ENCODE measurements around the gene ELAVL2.

Gene ELAVL2

DNA sequence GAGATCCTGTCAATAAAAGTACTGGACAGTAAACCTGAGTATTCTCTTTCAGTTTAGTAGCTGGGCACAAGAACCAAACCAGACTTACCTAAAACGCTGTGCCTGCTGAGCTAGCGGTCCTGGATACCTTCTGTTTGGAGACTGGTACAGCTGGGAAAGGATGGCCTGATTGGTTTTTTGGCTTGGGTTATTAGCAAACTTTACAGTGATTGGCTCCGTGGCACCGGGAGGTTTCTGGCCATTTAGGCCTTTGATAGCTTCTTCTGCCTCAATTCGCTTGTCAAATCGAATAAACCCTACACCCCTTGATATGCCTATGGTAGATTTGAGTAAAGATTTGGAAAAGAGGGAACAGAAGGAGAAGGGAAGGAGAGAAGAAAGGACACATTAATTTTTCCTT lies 124.7 kb downstream of the ELAVL2 start:
- no peak for DNase-seq (ENCODE audit: low read depth)
- H3K4me3 ChIP-seq (ENCODE audit: low read depth, low read length) = no peak overlapping the region
- TF ChIP-seq, protein P1, sequence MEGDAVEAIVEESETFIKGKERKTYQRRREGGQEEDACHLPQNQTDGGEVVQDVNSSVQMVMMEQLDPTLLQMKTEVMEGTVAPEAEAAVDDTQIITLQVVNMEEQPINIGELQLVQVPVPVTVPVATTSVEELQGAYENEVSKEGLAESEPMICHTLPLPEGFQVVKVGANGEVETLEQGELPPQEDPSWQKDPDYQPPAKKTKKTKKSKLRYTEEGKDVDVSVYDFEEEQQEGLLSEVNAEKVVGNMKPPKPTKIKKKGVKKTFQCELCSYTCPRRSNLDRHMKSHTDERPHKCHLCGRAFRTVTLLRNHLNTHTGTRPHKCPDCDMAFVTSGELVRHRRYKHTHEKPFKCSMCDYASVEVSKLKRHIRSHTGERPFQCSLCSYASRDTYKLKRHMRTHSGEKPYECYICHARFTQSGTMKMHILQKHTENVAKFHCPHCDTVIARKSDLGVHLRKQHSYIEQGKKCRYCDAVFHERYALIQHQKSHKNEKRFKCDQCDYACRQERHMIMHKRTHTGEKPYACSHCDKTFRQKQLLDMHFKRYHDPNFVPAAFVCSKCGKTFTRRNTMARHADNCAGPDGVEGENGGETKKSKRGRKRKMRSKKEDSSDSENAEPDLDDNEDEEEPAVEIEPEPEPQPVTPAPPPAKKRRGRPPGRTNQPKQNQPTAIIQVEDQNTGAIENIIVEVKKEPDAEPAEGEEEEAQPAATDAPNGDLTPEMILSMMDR (IDR thresholded peaks at IDR 0.05; ENCODE audit: insufficient read depth, low read depth, low read length, missing control alignments) = no peak

DNA sequence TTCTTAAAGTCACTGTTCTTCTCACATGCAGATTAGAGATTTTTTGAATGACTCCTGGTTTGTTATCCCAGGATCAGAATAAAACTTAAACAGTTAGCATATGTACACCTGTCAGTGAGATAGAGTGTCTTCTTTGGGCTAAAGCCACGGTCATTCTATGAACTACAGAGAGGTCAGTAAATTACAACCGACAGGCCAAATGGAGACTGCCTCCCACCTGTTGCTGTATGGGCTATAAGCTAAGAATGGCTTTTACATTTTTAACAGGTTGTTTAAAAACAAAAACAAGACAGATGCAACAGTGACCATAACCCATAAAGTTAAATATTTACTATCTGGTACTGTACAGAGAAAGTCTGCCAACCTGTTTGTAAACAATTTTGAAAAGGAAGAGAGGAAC lies 125.7 kb downstream of the ELAVL2 start:
- H3K4me3 ChIP-seq (ENCODE audit: low read depth, low read length) = no peak overlapping the region
- TF ChIP-seq, protein P1 (IDR thresholded peaks at IDR 0.05; ENCODE audit: insufficient read depth, low read depth, low read length, missing control alignments) = no peak
- no peak for DNase-seq (ENCODE audit: low read depth)

DNA sequence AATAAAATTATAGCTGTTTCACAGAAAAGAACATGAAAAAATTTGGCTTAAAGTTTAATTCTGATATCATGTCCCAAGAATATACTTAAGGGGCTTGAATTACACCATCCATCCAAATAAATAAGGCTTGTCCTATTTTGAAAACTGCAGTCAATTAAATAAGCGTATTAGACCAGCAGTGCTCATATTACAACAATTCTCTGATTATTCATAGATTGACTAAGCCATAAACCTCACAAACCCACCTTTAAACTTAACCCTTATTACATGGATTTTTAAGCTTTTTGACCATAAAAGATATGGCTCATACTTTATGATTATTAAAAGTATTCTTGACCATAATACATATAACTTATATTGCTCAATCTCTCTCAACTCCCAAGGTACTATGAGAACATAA lies 127.9 kb downstream of the ELAVL2 start:
- TF ChIP-seq, protein P1 (IDR thresholded peaks at IDR 0.05; ENCODE audit: insufficient read depth, low read depth, low read length, missing control alignments) = no peak
- no peak for DNase-seq (ENCODE audit: low read depth)
- no peak overlapping the region for H3K4me3 ChIP-seq (ENCODE audit: low read depth, low read length)

DNA sequence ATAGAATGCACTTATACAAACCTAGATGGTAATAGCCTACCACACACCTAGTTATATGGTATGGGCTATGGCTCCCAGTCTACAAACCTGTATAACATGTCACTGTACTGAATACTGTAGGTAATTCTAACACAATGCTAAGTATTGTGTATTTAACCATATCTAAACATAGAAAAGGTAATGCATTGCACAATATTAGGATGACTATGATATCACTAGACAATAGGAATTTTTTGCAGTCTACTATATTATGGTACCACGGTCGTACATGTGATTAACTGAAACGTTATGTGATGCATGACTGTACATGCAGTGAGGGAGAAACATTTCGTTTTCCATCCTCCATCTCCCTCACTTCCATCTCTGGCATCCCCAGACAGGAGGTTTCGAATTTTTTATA lies 130.5 kb downstream of the ELAVL2 start:
- no peak for DNase-seq (ENCODE audit: low read depth)
- no peak overlapping the region for H3K4me3 ChIP-seq (ENCODE audit: low read depth, low read length)
- TF ChIP-seq, protein P1 (IDR thresholded peaks at IDR 0.05; ENCODE audit: insufficient read depth, low read depth, low read length, missing control alignments) = no peak

DNA sequence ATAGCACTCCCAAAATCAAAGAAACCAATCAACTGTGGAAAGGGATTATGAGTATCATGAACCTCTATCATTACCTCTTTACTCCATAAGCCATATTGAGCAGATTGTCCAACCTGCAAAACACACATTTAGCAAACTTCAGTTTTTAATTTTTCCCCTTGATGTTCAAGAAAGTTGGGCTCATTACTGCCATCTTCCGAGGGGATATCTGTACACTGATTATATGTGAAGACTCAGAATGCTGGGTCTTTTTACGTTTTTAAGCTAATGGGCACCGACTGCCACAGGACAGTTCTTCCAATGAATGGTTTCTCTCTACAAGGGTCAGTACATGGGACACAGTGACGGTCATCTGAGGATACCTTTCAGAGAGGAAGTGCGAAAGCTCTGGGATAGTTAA lies 132.7 kb downstream of the ELAVL2 start:
- TF ChIP-seq, protein P1 (IDR thresholded peaks at IDR 0.05; ENCODE audit: insufficient read depth, low read depth, low read length, missing control alignments) = no peak
- no peak overlapping the region for H3K4me3 ChIP-seq (ENCODE audit: low read depth, low read length)
- no peak for DNase-seq (ENCODE audit: low read depth)

DNA sequence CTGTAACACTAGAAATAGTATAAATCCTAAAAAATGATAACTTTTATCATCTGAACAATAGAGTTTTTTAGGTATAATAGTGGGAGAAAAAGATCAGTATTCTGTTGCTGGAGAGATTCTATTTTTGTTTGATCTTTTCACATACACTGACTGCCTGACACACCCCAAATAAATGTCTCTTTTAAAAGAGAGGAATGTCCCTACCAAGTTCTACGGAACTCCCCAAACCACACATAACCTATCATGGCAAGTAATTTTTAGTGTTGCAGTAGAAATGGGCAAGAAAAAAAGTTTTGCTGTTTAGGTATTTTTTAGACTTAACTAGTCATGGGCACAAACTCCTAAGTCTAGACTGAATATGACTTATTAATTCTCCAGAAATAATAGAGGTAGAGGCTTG lies 139.1 kb downstream of the ELAVL2 start:
- no peak overlapping the region for H3K4me3 ChIP-seq (ENCODE audit: low read depth, low read length)
- TF ChIP-seq, protein P1 (IDR thresholded peaks at IDR 0.05; ENCODE audit: insufficient read depth, low read depth, low read length, missing control alignments) = no peak
- no peak for DNase-seq (ENCODE audit: low read depth)

DNA sequence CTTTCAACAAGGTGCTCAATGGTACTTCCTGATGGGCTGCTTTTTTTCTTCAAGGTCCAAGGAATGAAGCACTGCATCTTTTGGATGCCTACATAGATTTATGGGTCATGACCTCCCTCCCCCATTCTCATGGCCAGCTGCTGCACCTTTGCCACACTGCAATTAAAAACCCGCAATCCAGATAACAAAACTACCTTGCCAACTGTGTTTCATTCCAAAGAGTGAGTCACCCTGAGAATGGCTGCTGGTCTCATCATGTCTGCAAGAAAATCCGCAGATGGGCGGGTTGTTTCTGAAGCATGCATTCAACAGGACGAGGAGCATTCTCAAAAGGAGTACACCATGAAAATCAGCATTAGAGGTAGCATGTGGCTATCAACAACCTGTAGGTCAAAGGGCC lies 139.8 kb downstream of the ELAVL2 start:
- no peak for DNase-seq (ENCODE audit: low read depth)
- TF ChIP-seq, protein P1 (IDR thresholded peaks at IDR 0.05; ENCODE audit: insufficient read depth, low read depth, low read length, missing control alignments) = no peak
- no peak overlapping the region for H3K4me3 ChIP-seq (ENCODE audit: low read depth, low read length)

Measured in GM12865 (cell line).